Stimulated activated memory B cell treated with anti-CD40 and anti-IgM and Interleukin-4, amounts not matched to agents 10 μg/mL and 1 μg/mL and 100 μg/mL, for 72 hours (primary cell): Measurements from ENCODE around the gene ZNF710.
"Not testable (repeated sequence)": the region's sequence is repeated elsewhere in the genome, so short reads cannot be mapped to it uniquely, and the experiment has no call there.

Experiments used
- ATAC-seq: fragments of 150-1000 bp; cut with Tn5 transposase; 2 replicates; pipeline ENCODE4 v1.10.0; 2021
- H3K27ac Mint-ChIP-seq: one replicate; pipeline ENCODE4 v1.8.0; 2022; ENCODE audit warnings: mild to moderate bottlenecking, mixed read lengths
- H3K27me3 Mint-ChIP-seq: one replicate; pipeline ENCODE4 v1.8.0; 2022; ENCODE audit warnings: mixed read lengths
- H3K36me3 Mint-ChIP-seq: one replicate; pipeline ENCODE4 v1.8.0; 2022; ENCODE audit warnings: mixed read lengths
- H3K4me1 Mint-ChIP-seq: one replicate; pipeline ENCODE4 v1.8.0; 2022; ENCODE audit warnings: mixed read lengths
- H3K4me3 Mint-ChIP-seq: one replicate; pipeline ENCODE4 v1.8.0; 2022; ENCODE audit warnings: mild to moderate bottlenecking, moderate library complexity, mixed read lengths
- H3K9me3 Mint-ChIP-seq: one replicate; pipeline ENCODE4 v1.8.0; 2022; ENCODE audit warnings: mixed read lengths

Gene ZNF710

DNA sequence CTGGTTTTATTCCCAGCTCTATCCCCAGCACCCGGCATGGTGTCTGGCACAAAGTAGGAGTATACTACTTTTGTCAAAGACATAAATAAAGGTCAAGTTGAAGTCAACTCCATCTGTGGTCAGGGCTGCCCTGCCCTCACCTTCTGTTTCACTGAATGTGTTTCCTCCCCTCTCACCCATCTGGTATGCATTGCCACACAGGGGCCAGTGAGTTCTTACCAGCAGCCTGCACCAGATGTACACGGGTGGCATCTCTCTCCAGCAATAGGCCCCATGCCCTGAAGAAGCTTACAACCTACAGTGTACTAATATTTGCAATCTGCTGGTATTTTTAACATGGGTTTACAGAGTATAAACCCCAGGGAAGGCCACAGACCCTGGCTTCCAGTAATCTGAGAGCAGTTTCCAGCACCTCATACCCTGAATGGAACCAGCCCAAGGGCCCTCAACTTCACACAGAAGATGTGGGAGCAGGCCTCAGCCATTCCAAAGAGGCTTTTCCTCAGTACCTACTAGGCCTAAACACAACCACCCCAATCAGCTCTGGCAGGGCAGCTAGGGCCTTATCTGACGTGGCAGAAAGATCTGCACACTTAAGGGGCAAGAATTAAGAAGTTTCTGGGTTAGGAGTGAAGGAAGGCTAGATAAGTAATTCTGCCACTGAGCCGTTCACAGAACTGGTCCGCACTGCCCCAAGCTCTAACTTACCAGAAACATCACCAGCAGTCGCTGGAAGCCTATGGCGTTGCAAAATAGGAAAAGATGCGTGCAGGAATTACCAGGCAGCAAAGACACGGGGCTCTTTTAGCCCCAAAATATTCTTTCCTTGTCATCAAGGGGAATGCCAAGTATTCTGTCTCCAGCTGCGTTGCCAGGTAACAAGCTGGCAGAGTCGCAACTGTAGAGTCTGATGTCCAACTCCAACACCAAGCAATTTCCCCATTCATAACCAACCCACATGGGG is 99.0 kb downstream of the ZNF710 start:
- Mint-ChIP-seq H3K4me3 (peak overlapping the region; percentile 86), H3K36me3 (no peaks in the 10 kb centered on the region), H3K27ac (peak overlapping the region; percentile 82), H3K4me1 (peaks cover 72% of the 10 kb centered on the region), H3K27me3 (no peaks in the 10 kb centered on the region), H3K9me3 (no peaks in the 10 kb centered on the region)
- ATAC-seq, result no peak

DNA sequence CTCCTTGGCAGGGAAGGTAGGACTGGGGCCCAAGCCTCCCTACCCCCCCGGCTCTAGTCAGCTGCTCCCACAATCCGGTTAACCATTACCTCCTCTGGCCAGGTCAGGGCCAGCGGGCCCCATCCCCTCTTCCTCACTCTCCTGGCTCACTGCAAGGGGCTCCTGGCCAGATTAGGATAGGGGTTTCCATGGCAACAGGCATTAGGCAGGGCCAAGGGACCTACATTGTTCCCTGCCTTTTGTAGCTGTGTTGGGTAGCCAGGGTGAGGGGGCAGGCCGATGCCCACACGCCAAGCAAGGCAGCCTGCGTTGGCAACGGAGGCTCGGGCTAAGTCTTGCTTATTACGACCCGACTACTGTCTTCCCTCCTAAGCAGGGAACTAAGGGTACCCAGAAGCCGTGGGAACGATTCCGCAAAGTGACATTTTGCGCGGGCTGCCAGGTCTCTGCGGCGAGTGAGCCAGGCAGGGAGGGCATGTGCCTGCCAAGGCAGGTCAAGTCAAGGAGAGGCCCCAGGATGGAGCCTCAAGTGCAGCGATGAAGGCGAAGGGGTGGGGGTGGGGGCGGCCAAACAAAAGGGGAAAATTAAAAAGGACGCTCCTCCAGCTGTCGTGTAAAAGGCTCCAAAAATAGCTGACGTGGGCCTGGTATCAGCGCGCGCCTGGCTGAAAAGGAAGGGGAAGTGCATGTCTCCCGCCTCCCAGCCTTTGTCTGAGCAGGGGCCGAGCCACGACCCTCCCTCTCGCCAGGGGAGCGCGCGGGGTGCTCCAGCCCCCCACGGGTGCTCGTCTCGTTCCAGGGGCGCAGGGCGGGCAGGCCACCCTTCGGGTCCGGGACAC is 100.2 kb downstream of the ZNF710 start:
- peak; percentile 31 for ATAC-seq
- Mint-ChIP-seq H3K27ac (peak overlapping the region; percentile 82), H3K9me3 (no peaks in the 10 kb centered on the region), H3K4me1 (peaks cover 61% of the 10 kb centered on the region), H3K4me3 (peak overlapping the region; percentile 86), H3K27me3 (no peaks in the 10 kb centered on the region), H3K36me3 (no peaks in the 10 kb centered on the region)

DNA sequence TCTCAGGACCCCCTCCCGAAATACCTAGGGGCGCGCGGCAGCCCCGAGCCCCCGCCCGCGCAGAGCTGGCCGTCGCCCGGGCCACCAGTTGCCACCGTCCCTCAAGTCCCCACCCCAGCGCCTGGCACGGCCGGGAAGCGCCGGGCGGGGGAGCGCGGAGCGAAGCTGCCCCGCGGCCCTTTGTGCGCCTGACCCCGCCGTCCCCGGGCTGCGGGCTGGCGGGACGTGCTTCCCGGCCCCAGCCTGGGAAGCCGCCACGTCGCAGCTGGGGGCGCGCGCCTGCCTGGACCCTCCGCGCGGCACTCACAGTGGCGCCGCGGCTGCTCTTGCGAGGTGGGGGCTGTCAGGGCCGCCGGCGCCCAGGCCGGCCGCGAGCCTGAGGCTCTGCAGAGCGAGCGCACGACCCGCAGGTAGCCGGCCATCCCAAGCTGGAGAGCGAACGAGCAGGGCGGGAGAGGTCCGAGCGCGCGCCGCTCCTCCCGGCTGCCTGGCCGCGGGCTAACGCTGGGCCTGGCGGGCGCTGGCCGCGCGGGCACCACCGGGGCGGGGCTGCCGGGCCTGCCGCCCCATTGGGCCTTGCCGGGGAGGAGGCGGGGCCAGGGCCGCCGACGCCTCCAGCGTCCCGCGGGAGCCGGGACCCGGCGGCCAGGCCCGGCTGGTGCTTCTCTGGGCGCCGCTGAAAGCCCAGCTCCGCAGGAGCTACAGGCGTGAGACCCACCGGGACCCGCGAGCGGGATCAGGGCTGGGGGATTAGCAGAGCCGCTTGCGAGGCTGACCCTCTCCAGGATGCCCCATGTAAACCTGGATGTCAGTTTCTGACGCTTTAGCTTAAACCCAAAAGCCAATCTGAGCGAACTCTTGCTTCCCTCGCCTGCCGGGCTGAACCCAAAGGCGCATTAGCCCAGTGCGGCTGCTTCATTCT is 101.1 kb downstream of the ZNF710 start, which contains the start of gene IDH2:
Gene IDH2 (minus strand): TSS at position 500 of the 922 bp plus-strand sequence. CDS start 78 bp downstream, at position 422.
- Mint-ChIP-seq H3K4me1 (peaks cover 52% of the 10 kb centered on the region), H3K4me3 (peak within 1 kb of the TSS; percentile 86), H3K9me3 (no peaks in the 10 kb centered on the region), H3K27me3 (no peaks in the 10 kb centered on the region), H3K36me3 (no peaks in the 10 kb centered on the region), H3K27ac (peak within 1 kb of the TSS; percentile 82)
- ATAC-seq, result peak; percentile 91

DNA sequence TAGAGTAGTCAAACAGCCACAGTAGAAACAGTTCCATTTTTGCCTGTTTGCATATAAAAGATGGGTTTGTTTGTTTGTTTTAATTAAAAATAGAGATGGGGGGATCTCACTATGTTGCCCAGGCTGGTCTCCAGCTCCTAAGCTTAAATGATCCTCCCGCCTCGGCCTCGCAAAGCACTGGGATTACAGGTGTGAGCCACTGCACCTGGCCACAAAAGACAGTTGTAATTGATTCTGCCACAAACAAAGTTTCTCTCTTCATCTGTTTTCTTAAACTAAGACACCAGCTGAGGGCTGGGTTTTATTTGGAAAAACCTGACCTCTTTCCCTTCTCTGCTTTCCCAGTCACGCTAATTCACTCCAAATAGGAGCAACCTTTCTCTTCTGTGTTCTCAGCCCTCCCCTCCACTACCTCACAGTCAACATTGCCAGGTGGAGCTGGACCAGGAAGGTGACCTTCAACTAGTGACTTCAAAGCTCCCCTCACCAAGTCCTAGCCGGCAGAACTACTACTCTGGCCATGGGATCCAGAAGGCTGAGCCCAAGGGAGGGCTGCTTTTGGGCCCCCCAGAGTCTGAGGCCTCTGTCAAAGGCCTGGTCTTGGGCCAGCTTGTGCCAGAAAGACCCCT is 102.7 kb downstream of the ZNF710 start:
- ATAC-seq, result no peak
- Mint-ChIP-seq H3K27me3 (no peaks in the 10 kb centered on the region), H3K4me1 (peaks cover 36% of the 10 kb centered on the region), H3K9me3 (no peaks in the 10 kb centered on the region), H3K4me3 (no peak overlapping the region), H3K36me3 (no peaks in the 10 kb centered on the region), H3K27ac (no peak overlapping the region)

DNA sequence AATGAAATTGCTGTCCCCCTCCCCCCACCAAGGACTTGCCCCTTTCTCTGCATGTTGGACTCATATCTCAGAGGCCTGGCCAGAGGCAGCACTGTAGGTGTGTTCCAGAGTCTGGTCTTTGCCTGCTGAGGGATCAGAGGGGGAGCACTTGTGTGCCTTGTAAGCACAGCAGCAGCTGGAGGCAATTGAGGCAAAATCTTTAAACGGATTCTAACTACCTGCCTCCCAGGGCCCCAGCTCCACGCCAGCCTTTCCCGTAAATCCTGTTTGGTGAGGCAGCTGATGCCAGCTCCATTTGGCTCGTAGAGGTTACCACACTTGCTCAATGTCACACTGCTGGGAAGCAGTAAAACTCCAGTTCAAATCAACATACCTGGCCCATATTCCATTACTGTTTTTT is 103.4 kb downstream of the ZNF710 start:
- Mint-ChIP-seq H3K27me3 (no peaks in the 10 kb centered on the region), H3K9me3 (no peaks in the 10 kb centered on the region), H3K36me3 (no peaks in the 10 kb centered on the region), H3K27ac (no peak overlapping the region), H3K4me1 (peaks cover 29% of the 10 kb centered on the region), H3K4me3 (no peak overlapping the region)
- ATAC-seq, result no peak

DNA sequence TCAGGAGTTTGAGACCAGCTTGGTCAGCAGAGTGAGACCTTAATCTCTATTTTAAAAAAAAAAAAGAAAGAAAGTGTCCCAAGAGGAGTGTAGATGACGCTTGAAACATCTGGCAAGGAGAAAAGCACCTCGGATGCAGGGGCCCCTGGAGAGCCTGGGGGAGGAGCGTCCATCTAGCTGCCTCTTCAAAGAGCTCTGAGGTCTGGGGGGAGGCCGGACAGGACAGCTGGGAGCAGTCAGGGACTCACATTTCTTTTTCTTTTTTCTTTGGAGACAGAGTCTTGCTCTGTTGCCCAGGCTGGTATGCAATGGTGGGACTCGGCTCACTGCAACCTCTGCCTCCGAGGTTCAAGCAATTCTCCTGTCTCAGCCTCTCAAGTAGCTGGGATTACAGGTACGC is 104.4 kb downstream of the ZNF710 start:
- Mint-ChIP-seq H3K4me3 (no peak overlapping the region), H3K36me3 (no peaks in the 10 kb centered on the region), H3K27ac (no peak overlapping the region), H3K27me3 (no peaks in the 10 kb centered on the region), H3K9me3 (no peaks in the 10 kb centered on the region), H3K4me1 (peaks cover 19% of the 10 kb centered on the region)
- ATAC-seq, result no peak

DNA sequence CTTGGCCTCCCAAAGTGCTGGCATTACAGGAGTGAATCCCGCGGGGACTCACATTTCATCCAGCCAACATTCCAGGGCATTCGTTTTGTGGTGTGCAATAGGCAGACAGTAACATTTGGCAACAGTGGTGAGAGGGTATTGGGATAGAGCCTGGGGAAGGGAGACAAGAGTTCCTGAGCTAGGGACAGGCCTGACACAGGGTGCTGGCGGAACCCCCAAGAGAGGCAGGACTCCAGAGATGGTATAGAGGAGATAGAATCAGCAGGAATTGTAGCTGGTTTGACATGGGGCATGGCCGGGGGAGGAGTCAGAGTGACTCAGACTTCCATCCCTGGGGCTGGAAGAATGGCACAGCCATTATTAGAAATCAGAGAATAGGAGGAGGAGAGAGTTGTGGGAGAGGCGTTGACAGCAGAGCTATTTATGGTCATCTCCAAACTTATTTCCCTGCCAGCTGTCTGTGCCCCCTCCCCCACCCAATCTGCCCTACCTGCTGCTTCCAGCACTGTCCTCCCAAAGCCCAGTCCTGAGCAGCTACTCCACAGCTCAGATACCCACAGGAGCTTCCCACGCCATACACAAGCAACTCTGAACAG is 105.5 kb downstream of the ZNF710 start:
- H3K9me3 Mint-ChIP-seq, result no peaks in the 10 kb centered on the region
- no peaks in the 10 kb centered on the region for H3K36me3 Mint-ChIP-seq
- H3K27ac Mint-ChIP-seq, result no peak overlapping the region
- no peaks in the 10 kb centered on the region for H3K27me3 Mint-ChIP-seq
- ATAC-seq, result no peak
- peaks cover 9% of the 10 kb centered on the region for H3K4me1 Mint-ChIP-seq
- H3K4me3 Mint-ChIP-seq, result no peak overlapping the region

DNA sequence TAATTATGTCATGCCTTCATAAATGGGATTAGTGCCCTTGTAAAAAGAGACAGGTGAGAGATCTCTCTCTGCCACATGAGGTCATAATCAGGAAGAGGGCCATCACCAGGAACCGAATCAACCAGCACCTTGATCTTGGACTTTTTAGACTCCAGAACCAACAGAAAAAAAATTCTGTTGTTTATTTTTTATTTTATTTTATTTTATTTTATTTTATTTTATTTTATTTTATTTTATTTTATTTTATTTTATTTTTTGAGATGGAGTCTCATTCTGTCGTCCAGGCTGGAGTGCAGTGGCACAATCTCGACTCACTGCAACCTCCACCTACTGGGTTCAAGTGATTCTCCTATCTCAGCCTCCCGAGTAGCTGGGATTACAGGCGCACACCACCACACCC is 106.9 kb downstream of the ZNF710 start:
- not testable (repeated sequence) for H3K27me3 Mint-ChIP-seq, H3K4me3 Mint-ChIP-seq, H3K36me3 Mint-ChIP-seq, H3K9me3 Mint-ChIP-seq, ATAC-seq, H3K4me1 Mint-ChIP-seq, H3K27ac Mint-ChIP-seq

DNA sequence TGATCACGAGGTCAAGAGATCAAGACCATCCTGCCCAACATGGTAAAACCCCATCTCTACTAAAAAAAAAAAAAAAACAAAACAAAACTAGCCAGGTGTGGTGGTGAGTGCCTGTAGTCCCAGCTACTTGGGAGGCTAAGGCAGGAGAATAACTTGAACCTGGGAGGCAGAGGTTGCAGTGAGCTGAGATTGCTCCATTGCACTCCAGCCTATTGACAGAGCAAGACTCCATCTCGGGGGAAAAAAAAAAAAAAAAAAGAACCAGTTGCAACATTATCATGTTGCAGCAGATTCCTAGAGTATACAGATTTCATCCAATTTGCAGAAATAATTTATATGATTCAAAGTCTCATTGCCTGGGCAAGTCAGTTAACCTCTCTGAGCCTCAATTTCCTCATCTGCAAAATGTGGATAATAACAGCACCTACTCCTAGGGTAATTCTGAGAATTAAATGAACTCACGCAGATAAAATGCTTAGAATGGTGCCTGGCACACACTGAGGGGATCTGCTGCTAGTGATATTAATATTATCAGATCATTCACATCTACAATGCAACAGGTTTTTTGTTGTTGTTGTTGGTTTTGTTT is 108.1 kb downstream of the ZNF710 start:
- not testable (repeated sequence) for H3K27ac Mint-ChIP-seq, H3K36me3 Mint-ChIP-seq, H3K4me3 Mint-ChIP-seq, H3K9me3 Mint-ChIP-seq, H3K27me3 Mint-ChIP-seq, H3K4me1 Mint-ChIP-seq, ATAC-seq

DNA sequence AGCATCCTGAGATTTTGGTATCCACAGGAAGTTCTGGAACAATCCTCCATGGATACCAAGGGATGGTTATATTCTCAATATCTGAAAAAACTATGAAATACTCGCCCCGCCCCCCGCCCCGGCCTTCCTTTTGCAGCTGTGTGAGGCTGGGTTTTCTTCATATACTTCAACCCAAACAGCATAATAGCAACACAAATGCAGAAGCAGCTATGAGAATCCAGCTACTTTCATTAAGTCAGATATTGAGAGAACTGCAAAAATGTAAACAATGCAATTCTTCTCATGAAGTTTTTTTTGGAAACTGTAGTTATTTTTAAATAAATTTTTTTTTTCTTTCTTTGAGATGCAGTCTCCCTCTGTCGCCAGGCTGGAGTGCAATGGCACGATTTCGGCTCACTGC is 112.0 kb downstream of the ZNF710 start:
- peaks cover 6% of the 10 kb centered on the region for H3K36me3 Mint-ChIP-seq
- H3K27ac Mint-ChIP-seq, result no peak overlapping the region
- peaks cover 6% of the 10 kb centered on the region for H3K9me3 Mint-ChIP-seq
- H3K27me3 Mint-ChIP-seq, result no peaks in the 10 kb centered on the region
- H3K4me3 Mint-ChIP-seq, result no peak overlapping the region
- no peak for ATAC-seq
- H3K4me1 Mint-ChIP-seq, result no peaks in the 10 kb centered on the region

DNA sequence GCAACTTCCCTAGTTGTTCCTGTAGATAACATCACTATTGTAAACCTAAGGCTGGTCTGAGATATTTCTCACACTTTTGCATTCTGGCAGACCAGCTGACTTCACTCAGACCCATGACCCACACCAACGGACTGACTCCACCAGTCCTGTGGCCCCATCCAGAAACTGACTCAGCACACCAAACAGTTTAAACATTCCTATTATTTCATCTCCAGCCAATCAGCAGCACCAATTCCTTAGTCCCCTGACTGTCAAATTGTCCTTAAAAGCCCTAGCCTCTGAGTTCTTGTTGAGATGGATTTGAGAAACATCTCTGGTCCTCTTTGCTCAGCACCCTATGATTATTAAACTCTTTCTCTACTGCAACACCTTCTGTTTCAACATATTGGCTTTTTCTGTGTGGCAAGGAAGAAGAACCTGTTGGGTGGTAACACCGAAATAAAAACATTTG is 113.4 kb downstream of the ZNF710 start:
- ATAC-seq, result no peak
- Mint-ChIP-seq H3K4me3 (no peak overlapping the region), H3K27ac (no peak overlapping the region), H3K9me3 (peaks cover 6% of the 10 kb centered on the region), H3K27me3 (no peaks in the 10 kb centered on the region), H3K4me1 (no peaks in the 10 kb centered on the region), H3K36me3 (peaks cover 6% of the 10 kb centered on the region)

DNA sequence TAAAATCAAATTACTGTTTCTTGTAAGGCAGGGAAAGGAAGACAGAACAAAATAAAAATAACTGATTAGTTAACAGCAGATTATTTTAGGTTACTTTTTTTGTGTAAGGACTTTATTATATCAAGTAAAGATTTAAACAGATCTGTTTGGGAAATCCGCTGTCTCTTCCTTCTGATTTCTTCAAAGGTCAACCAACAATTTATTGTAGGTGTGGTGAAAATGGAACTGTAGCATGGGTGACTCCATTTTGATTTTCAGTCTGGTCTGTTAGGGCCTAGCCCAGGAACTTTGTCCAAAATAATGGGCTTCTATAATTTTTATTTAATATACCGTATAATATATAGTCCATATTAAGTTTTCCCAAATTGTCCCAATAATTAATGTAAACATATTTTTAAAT is 114.7 kb downstream of the ZNF710 start:
- peaks cover 6% of the 10 kb centered on the region for H3K36me3 Mint-ChIP-seq

DNA sequence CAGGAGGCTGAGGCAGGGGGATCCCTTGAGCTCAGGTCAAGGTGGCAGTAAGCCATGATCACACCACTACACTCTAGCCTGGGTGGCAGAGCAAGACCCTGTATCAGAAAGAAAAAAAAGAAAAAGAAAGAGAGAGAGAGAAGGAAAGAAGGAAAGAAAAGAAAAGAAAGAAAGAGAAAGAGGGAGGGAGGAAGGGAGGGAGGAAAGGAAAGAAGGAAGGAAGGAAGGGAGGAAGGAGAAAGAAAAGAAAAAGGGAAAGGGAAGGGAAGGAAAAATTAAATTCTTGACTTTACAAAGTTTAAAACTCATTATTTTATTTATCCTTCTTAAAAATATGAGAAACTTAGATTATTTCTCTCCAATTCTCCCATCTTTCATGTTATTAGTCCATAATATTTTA is 118.2 kb downstream of the ZNF710 start:
- ATAC-seq, result no peak
- Mint-ChIP-seq H3K27ac (no peak overlapping the region), H3K27me3 (no peaks in the 10 kb centered on the region), H3K4me1 (no peaks in the 10 kb centered on the region), H3K4me3 (no peak overlapping the region), H3K9me3 (peaks cover 5% of the 10 kb centered on the region), H3K36me3 (peaks cover 3% of the 10 kb centered on the region)

More for the DNA sequence above, 114.7 kb downstream of the ZNF710 start:
- H3K9me3 Mint-ChIP-seq, result peaks cover 6% of the 10 kb centered on the region
- H3K4me3 Mint-ChIP-seq, result no peak overlapping the region
- no peak overlapping the region for H3K27ac Mint-ChIP-seq
- ATAC-seq, result no peak
- H3K27me3 Mint-ChIP-seq, result no peaks in the 10 kb centered on the region
- H3K4me1 Mint-ChIP-seq, result no peaks in the 10 kb centered on the region

DNA sequence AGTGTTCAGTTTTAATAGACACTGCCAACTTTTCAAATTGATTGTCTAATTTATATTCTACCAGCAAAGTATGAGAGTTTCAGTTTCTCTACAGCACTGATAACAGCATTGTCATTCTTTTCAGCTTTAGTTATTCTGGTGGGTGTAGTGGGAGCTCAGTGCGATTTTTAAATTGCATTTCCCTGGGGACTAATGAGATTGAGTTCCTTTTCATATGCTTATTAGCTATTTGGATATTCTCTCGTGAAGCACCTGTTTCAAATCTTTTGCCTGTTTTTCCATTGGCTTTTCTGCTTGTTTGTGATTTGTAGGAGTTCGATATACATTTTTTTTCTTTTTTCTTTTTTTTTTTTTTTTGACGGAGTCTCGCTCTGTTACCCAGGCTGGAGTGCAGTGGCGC is 120.0 kb downstream of the ZNF710 start:
- Mint-ChIP-seq H3K4me1 (no peaks in the 10 kb centered on the region), H3K4me3 (no peak overlapping the region), H3K27ac (no peak overlapping the region), H3K27me3 (no peaks in the 10 kb centered on the region), H3K36me3 (no peaks in the 10 kb centered on the region), H3K9me3 (peaks cover 1% of the 10 kb centered on the region)
- no peak for ATAC-seq
